NB4 (cell line): ENCODE results near the gene CCDC187.

Experiments
- MYC ChIP-seq: IDR thresholded peaks from 2 replicates; pipeline ENCODE4 v1.6.1; 2011; ENCODE audit warnings: low read depth, low read length
- POLR2A ChIP-seq: IDR thresholded peaks from 2 replicates; pipeline ENCODE4 v1.6.1; 2011; ENCODE audit warnings: mild to moderate bottlenecking; ENCODE audit not compliant: insufficient read length; ENCODE audit errors: extremely low read depth
- TF ChIP-seq, protein P1 (sequence below): IDR thresholded peaks from one replicate; pipeline ENCODE4 v1.5.1; 2012; ENCODE audit warnings: low read depth, low read length
- TF ChIP-seq, protein P2 (sequence below): IDR thresholded peaks from 2 replicates; pipeline ENCODE4 v1.6.1; 2011; ENCODE audit warnings: low read depth, low read length

DNA sequence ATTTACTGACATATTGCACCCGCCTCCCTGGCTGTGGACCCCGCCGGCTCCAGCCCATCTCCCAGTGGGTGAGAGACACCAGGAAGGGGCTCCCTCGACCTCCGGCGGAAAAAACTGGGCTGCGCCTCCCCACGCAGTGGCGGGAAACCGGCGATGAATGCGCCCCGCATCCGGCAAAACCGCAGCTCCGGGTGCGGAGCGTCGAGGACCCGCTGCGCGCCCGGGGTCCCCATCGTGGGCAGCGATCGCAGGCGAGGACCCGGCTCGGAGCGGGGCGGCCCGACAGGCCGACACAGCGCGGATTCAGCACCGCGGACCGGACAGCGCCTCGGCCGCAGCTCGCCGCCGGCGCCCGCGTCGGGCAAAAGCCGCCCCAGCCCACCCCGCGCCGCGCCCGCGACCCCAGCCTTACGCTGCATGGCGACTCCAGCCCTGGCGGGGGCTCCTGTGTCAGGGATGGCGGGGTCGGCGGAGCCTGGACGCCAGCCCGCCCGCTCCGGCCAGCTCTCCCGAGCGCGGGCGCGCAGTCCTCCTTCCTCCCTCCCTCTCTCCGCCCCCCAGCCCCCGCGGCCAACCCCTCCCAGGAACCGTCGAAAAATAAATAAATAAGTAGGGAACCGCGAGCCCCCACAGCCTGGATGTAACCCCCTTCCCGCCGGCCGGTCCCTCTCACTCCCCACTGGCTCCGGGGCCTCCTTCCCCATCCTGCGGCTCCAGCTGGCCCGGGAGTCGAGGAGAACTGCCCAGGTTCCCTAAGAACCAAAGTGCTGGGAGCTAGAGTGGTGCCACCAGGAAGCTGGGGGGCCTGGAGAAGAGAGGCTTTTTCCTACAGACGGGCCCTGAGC, 102.1 kb downstream of the CCDC187 start:
- TF ChIP-seq, protein P1, sequence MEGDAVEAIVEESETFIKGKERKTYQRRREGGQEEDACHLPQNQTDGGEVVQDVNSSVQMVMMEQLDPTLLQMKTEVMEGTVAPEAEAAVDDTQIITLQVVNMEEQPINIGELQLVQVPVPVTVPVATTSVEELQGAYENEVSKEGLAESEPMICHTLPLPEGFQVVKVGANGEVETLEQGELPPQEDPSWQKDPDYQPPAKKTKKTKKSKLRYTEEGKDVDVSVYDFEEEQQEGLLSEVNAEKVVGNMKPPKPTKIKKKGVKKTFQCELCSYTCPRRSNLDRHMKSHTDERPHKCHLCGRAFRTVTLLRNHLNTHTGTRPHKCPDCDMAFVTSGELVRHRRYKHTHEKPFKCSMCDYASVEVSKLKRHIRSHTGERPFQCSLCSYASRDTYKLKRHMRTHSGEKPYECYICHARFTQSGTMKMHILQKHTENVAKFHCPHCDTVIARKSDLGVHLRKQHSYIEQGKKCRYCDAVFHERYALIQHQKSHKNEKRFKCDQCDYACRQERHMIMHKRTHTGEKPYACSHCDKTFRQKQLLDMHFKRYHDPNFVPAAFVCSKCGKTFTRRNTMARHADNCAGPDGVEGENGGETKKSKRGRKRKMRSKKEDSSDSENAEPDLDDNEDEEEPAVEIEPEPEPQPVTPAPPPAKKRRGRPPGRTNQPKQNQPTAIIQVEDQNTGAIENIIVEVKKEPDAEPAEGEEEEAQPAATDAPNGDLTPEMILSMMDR = no peak
- TF ChIP-seq POLR2A (no peak), MYC (no peak)
- TF ChIP-seq, protein P2, sequence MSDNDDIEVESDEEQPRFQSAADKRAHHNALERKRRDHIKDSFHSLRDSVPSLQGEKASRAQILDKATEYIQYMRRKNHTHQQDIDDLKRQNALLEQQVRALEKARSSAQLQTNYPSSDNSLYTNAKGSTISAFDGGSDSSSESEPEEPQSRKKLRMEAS = no peak
